ENCODE results near the gene GNL3L. TPM values are rescaled to one million over a fixed set of nuclear protein-coding genes. Genes with fewer than 3 reads are reported as not detected.
"Not testable (repeated sequence)": the region's sequence is repeated elsewhere in the genome, so short reads cannot be mapped to it uniquely, and the experiment has no call there.

The GNL3L gene
- total and polyA plus RNA-seq, 8 donors: 19.0 to 30.7 (median 21.6) TPM

GRCh38 chrX:54534271-54534670 lies 4.3 kb downstream of the GNL3L start:
- TF ChIP-seq, protein P1, sequence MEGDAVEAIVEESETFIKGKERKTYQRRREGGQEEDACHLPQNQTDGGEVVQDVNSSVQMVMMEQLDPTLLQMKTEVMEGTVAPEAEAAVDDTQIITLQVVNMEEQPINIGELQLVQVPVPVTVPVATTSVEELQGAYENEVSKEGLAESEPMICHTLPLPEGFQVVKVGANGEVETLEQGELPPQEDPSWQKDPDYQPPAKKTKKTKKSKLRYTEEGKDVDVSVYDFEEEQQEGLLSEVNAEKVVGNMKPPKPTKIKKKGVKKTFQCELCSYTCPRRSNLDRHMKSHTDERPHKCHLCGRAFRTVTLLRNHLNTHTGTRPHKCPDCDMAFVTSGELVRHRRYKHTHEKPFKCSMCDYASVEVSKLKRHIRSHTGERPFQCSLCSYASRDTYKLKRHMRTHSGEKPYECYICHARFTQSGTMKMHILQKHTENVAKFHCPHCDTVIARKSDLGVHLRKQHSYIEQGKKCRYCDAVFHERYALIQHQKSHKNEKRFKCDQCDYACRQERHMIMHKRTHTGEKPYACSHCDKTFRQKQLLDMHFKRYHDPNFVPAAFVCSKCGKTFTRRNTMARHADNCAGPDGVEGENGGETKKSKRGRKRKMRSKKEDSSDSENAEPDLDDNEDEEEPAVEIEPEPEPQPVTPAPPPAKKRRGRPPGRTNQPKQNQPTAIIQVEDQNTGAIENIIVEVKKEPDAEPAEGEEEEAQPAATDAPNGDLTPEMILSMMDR (IDR thresholded peaks at IDR 0.05): no peak
- intact Hi-C loops (cut with DNase I): no loop called here

GRCh38 chrX:54540289-54540688 lies 10.3 kb downstream of the GNL3L start:
- DNase-seq: no peak
- TF ChIP-seq, protein P1 (IDR thresholded peaks at IDR 0.05): no peak
- no peak overlapping the region for H3K4me3 ChIP-seq
- ATAC-seq: no peak
- intact Hi-C loops (cut with DNase I): no loop called here
- H3K36me3 ChIP-seq: peaks cover 0 to 83% of the 10 kb centered on the region in 2 donors
- no peaks in the 10 kb centered on the region for H3K9me3 ChIP-seq
- no peaks in the 10 kb centered on the region for H3K27me3 ChIP-seq
- H3K27ac ChIP-seq: no peak overlapping the region
- no peaks in the 10 kb centered on the region for H3K4me1 ChIP-seq

More at GRCh38 chrX:54534271-54534670, 4.3 kb downstream of the GNL3L start:
- H3K27me3 ChIP-seq: no peaks in the 10 kb centered on the region
- peaks cover 0 to 13% of the 10 kb centered on the region in 2 donors for H3K4me1 ChIP-seq
- ATAC-seq (no peak), DNase-seq (no peak)
- H3K4me3 ChIP-seq: no peak overlapping the region
- peaks cover 0 to 38% of the 10 kb centered on the region in 2 donors for H3K36me3 ChIP-seq
- no peaks in the 10 kb centered on the region for H3K9me3 ChIP-seq
- no peak overlapping the region for H3K27ac ChIP-seq

GRCh38 chrX:54542239-54542638 lies 12.2 kb downstream of the GNL3L start:
- DNase-seq; H3K4me3 ChIP-seq; H3K9me3 ChIP-seq; H3K27ac ChIP-seq; ATAC-seq; H3K27me3 ChIP-seq; intact Hi-C loops (cut with DNase I); H3K4me1 ChIP-seq: not testable (repeated sequence)
- H3K36me3 ChIP-seq: peaks cover 0 to 96% of the 10 kb centered on the region in 2 donors

DNA sequence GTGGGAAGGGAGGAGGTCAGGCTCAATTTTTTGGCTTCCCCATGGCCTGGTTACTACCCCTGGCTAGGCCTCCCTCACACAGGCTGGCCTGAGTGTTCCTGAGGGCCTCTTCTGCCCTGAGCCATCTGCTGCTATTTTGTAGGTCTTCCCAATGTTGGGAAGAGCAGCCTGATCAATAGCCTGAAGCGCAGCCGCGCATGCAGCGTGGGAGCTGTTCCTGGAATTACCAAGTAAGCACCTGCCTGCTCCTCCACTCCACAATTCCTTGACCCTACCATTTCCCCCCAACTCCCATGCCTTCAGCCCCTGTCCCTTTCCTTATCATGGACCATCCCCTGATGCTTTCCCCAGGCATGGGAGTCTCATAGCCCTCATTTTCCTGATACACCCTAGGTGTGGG lies 20.8 kb downstream of the GNL3L start:
- Histone ChIP-seq H3K4me1 (no peaks in the 10 kb centered on the region), H3K36me3 (peaks cover 0 to 100% of the 10 kb centered on the region in 2 donors), H3K9me3 (no peaks in the 10 kb centered on the region), H3K4me3 (no peak overlapping the region), H3K27ac (no peak overlapping the region), H3K27me3 (no peaks in the 10 kb centered on the region)
- DNase-seq (no peak), ATAC-seq (no peak)
- intact Hi-C loops (cut with DNase I): no loop called here
- TF ChIP-seq, protein P1 (IDR thresholded peaks at IDR 0.05): no peak

DNA sequence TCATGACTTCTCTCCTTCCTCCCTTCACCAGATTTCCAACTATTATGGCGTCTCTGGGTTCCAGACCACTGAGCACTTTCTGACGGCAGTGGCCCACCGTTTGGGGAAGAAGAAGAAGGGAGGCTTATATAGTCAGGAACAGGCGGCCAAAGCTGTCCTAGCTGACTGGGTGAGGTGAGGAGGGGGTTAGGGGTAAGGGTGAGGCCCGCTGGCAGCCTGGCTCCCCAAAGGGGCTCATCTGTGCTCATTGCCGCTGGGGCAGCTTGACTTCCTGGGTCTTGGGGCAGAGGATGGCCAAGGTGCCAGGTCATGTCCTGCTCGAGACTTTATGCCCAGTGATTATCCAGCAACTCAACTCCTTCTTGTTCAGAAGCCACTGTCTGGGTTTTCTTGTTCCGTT lies 21.8 kb downstream of the GNL3L start:
- no peaks in the 10 kb centered on the region for H3K4me1 ChIP-seq
- no peak overlapping the region for H3K27ac ChIP-seq
- ATAC-seq (no peak), DNase-seq (no peak)
- intact Hi-C loops (cut with DNase I): no loop called here
- H3K36me3 ChIP-seq: peaks cover 0 to 100% of the 10 kb centered on the region in 2 donors
- no peaks in the 10 kb centered on the region for H3K27me3 ChIP-seq
- TF ChIP-seq, protein P1 (IDR thresholded peaks at IDR 0.05): no peak
- H3K4me3 ChIP-seq: no peak overlapping the region
- no peaks in the 10 kb centered on the region for H3K9me3 ChIP-seq

DNA sequence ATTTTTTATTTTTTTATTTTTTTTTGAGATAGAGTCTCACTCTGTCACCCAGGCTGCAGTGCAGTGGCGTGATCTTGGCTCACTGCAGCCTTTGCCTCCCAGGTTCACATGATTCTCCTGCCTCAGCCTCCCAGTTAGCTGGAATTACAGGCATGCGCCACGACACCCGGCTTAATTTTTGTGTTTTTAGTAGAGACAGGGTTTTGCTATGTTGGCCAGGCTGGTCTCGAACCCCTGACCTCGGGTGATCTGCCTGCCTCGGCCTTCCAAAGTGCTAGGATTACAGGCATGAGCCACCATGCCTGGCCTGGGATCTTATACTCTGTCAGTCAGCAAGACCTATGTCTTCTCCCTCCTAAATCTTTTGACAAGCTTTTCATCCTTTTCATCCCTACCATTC lies 25.0 kb downstream of the GNL3L start:
- DNase-seq; H3K4me3 ChIP-seq; H3K27me3 ChIP-seq; H3K27ac ChIP-seq; H3K9me3 ChIP-seq; H3K4me1 ChIP-seq; intact Hi-C loops (cut with DNase I); ATAC-seq: not testable (repeated sequence)
- peaks cover 0 to 99% of the 10 kb centered on the region in 2 donors for H3K36me3 ChIP-seq

Data from left lung (tissue), 10 donors.